GM12892 (cell line): ENCODE measurements around the gene CAVIN2.

Experiments
- POLR2A ChIP-seq: IDR thresholded peaks from 2 replicates; pipeline ENCODE4 v1.6.1; 2011; ENCODE audit warnings: low read depth, low read length, control low read depth
- POLR2AphosphoS5 ChIP-seq: IDR thresholded peaks from 2 replicates; pipeline ENCODE4 v1.6.1; 2011; ENCODE audit warnings: low read depth, low read length, control low read depth

GRCh38 chr2:191864628-191865374 lies 17.9 kb upstream of the CAVIN2 start:
- TF ChIP-seq POLR2A = no peak
- no peak for TF ChIP-seq POLR2AphosphoS5
